HEK293T (cell line): ENCODE measurements around the gene VPS26A.

Source experiments
- ARNT ChIP-seq: fragments of 450-650 bp; IDR thresholded peaks from 2 replicates; pipeline ENCODE4 v1.6.1; 2017; ENCODE audit warnings: mild to moderate bottlenecking
- FOXM1 ChIP-seq: fragments of 450-650 bp; IDR thresholded peaks from 2 replicates; pipeline ENCODE4 v1.6.1; 2017; ENCODE audit warnings: mild to moderate bottlenecking, borderline replicate concordance
- SP1 ChIP-seq: fragments of 450-650 bp; IDR thresholded peaks from 2 replicates; pipeline ENCODE4 v1.6.1; 2017
- SUZ12 ChIP-seq: fragments of 450-650 bp; IDR thresholded peaks from 2 replicates; pipeline ENCODE4 v1.6.1; 2016; ENCODE audit warnings: mild to moderate bottlenecking
- TARDBP ChIP-seq: fragments of 450-650 bp; IDR thresholded peaks from 2 replicates; pipeline ENCODE4 v1.6.1; 2016

GRCh38 chr10:69181433-69181832 lies 57.5 kb downstream of the VPS26A start:
- TF ChIP-seq SP1 = no peak
- no peak for TF ChIP-seq FOXM1
- no peak for TF ChIP-seq SUZ12
- no peak for TF ChIP-seq TARDBP
- no peak for TF ChIP-seq ARNT
